Activated CD8-positive, alpha-beta memory T cell treated with anti-CD3 and anti-CD28 coated beads, Interleukin-2, amount 50 U/mL, for 1 hour (primary cell): ENCODE results near the gene MAST1.
A peak's percentile ranks its signal among the peaks of the same experiment; 100 is the strongest.
"Not testable (repeated sequence)": the region's sequence is repeated elsewhere in the genome, so short reads cannot be mapped to it uniquely, and the experiment has no call there.

Experiments used
- DNase-seq: peaks from one replicate; pipeline ENCODE4 v3.0.0-alpha.2; 2020; ENCODE audit errors: extremely low read depth

Gene MAST1

GRCh38 chr19:12872255-12872654 is 33.9 kb downstream of the MAST1 start:
- DNase-seq, result no peak

DNA sequence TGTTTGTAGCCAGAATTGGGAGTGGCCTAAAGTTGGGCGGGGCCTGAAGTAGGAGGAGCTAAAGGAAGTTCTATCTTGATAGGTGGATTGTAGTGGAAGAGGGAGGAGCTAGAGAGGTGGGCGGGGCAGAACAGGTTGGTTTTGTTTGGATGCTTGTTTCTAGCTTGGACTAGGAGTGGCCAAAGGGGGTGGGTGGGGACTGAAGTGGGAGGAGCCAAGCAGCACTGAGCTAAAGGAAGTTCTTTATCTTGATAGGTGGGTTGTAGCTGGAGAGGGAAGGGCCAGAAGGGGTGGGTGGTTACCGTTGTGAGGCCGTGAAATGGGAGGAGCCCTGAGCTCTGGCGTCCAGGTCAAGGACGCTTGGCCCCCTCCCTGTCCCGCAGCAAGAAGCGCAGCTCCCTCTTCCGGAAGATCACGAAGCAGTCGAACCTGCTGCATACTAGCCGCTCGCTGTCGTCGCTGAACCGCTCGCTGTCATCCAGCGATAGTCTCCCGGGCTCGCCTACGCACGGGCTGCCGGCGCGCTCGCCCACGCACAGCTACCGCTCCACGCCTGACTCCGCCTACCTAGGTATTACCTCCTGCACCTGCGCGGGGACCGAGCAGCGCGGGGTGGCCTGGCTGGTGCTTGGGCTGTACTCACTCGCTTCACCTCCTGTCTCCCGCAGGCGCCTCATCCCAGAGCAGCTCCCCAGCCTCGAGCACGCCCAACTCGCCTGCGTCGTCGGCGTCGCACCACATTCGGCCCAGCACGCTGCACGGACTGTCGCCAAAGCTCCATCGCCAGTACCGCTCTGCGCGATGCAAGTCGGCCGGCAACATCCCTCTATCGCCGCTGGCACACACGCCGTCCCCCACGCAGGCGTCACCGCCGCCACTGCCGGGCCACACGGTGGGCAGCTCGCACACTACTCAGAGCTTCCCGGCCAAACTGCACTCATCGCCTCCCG is 34.9 kb downstream of the MAST1 start:
- DNase-seq, result no peak

GRCh38 chr19:12873891-12874745 is 35.8 kb downstream of the MAST1 start:
- no peak for DNase-seq

DNA sequence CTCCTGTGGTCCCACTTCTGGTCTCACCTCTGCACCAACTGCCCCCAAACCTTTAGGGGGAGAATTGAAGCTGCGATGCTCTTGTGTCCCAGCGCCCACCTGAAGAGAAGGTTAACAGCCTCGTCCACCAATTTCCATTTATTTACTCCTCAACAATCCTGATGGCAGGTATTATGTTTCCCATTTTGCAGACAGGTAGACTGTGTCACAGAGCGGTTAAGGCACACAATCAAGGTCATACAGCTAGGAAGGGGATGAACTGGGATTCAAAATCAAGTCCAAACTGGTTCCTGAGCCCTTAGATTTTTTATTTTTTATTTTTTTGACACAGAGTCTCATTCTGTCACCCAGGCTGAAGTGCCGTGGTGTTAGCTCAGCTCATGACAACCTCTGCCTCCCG is 36.8 kb downstream of the MAST1 start:
- DNase-seq, result no peak

DNA sequence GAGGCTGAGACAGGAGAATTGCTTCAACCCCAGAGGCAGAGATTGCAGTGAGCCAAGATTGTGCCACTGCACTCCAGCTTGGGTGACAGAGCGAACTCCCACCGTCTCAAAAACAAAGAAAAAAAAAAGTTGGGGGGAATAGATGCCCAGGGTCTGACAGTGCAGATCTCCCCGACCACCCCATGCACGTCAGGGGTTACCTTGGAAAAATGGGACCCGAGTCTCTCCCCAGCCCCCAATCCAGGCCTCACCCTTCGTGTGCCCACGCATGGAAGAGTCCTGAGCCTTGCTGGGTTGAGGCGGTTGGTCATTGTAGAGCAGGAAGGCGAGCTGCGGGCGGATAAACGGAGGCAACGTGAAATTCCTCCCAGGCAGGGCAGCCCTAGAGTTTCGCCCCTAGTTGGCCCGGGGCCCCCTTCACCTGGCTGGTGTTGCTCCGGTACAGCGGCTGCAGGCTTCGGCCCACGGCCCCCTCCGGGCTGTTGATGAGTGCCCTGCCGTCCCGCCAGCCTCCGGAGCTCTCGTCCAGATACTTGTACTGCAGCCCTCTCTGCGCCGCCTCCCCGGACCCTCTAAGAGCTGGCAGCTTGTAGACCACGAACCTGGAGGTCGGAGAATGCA is 42.3 kb downstream of the MAST1 start:
- DNase-seq, result no peak

DNA sequence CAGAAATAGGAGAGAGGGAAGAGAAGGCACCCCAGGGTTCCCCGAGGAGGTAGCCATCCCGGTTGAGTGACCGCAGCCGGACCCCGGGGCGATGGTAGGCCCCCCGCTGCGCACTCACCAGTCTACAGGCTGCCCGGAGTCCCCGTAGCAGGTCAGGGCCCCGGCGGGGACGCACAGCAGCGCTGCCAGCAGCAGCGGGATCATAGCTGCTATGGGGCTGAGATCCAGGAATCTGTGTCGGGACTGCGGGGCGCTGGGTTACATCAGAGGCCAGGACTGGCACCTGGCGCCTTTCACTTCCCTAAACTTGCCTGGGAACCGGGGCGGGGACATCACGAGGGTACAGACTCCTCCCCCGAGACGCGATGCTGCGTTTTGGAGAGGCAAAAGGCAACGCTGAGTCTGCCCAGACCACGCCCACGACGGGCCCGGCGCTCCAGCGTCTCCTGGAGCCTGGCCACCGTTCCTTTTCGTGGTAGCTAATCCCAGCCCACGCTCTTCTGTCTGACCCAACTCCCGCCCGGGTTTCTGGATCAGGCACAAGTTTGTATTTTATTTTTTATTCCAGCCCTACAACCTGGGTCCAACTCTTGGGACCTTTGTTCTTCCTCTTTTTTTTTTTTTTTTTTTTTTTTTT is 43.0 kb downstream of the MAST1 start, which contains the start of gene DNASE2:
DNASE2 (minus strand) TSS at position 278 of the 637 bp plus-strand sequence; CDS start at position 204, 74 bp downstream.
- DNase-seq, result peak; percentile 64

DNA sequence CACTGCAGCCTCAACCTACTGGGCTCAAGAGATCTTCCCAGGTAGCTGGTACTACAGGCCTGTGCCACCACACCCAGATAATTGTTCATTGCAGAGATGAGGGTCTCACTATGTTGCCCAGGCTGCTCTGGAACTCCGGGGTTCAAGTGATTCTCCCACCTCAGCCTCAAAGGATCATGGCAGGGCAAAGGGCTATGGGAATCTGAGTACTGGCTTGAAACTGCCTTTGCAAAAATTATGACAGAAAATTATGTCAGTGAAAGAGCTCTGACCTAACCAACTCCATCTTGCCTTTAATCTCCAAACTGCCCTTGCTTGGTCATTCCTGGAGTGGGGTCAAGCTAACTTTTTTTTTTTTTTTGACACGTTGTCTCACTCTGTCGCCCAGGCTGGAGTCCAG is 44.3 kb downstream of the MAST1 start:
- DNase-seq, result no peak

GRCh38 chr19:12884202-12884601 is 45.9 kb downstream of the MAST1 start:
- DNase-seq, result no peak

GRCh38 chr19:12884627-12884925 is 46.3 kb downstream of the MAST1 start:
- DNase-seq, result no peak

- DNase-seq, result peak; percentile 66
These were observed 46.8 kb downstream of the MAST1 start for GRCh38 chr19:12884926-12885748.

DNA sequence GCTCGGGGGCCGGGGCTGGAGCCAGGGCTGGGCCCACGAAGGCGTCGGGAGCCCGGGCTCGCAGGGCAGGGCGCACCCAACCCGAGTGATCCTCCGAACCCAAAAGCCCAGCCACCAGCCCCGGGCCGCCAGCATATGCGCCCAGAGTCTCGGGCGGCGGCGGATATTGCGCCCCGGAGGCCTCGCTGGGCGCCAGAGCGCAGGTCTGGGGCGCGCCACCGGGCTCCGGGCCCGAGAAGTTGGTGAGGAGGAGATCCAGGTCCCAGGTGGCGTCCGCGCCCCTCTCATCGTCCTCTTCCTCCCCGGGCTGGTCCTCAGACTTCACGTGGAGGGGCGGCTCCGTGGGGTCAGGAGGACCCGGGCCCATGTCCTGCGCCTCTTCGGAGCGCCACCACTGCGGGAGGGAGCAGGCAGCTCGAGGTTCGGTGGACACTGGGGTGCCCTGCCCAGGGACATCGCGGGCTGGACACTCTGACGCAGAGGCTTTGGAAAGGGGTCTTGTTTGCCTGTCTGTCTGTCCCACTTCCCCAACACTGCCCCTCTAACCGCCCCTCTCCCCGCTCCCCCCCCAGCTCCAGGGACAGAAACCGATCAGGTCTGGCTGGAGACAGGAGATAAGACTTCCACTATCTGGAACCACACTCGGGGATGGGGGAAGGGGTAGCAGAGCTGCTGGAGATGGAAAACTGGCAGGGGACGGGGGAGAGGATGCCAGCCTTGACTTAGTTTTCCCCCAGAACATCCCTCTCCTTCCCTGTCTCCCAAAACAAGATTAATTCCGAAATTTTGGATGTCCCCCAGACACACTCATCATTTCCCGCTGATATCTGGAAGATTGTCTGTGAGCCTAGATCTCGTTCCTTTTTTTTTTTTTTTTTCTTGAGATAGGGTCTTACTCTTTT is 47.7 kb downstream of the MAST1 start:
- no peak for DNase-seq

GRCh38 chr19:12886651-12886968 is 48.3 kb downstream of the MAST1 start:
- DNase-seq, result no peak

GRCh38 chr19:12886969-12887747 is 48.8 kb downstream of the MAST1 start, which contains the start of gene KLF1:
Gene KLF1, minus strand, starts transcription at chr19:12887201. Its CDS starts 61 bp downstream, at chr19:12887140.
- DNase-seq, result no peak

DNA sequence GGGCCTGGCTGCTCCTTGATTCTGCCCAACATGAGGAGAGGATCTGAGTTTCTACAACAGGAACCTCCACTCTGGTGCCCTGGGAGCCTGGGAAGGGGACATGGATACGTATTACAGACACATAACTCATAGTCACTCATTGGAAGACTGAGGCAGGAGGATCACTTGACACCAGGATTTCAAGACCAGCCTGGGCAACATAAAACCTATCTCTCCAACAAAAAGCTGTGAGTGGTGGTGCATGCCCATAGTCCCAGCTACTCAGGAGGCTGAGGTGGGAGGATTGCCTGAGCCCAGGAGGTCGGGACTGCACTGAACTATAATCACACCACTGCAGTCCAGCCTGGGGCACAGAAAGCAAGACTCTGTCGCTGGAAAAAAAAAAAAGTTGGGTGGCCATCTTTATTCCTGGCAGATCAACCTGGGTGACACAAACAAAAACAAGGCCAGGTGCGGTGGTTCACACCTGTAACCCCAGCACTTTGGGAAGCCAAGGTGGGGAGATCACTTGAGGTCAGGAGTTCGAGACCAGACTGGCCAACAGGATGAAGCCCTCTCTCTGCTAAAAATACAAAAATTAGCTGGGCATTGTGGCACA is 49.8 kb downstream of the MAST1 start:
- DNase-seq, result no peak

DNA sequence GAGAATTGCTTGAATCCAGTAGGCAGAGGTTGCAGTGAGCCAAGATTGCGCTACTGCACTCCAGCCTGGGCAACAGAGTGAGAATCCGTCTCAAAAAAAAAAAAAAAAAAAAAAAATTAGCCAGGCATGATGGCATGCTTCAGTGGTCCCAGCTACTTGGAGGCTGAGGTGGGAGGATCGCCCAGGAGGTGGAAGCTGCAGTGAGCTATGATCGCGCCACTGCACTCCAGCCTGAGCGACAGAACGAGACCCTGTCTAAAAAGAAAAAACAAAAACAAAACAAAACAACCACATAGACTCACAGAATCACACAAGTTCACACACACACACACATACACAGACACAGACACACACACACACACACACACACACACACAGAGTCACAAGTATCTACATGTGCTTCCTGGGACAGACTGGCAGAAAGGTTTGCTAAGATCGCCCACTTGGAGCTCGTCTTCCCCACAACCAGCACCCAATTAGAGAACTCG is 52.0 kb downstream of the MAST1 start:
- not testable (repeated sequence) for DNase-seq

GRCh38 chr19:12890787-12891552 is 52.7 kb downstream of the MAST1 start, which contains the start of gene GCDH:
Gene GCDH, plus strand, starts transcription at chr19:12891160. Its CDS starts 145 bp downstream, at chr19:12891305.
- peak; percentile 97 for DNase-seq

DNA sequence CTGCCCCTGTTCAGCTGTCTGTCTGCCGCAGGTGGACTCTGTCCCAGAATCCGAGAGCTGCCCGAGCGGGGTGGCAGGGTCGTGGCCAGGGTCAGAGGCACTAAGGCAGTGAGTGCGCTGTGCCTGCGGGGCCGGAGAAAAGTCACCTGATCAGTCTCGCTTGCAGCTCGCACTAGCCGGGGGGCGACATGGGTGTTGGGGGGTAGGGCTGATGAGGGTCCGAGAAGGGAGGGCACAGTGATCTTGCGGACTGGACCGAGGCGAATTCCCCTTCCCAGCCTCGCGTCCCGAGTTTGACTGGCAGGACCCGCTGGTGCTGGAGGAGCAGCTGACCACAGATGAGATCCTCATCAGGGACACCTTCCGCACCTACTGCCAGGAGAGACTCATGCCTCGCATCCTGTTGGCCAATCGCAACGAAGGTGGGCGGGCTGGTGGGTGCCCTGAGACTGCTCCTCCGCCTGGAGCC is 53.3 kb downstream of the MAST1 start:
- DNase-seq, result no peak
